GM19351 (cell line): ENCODE measurements around the gene INTS2.
"Not testable (repeated sequence)": the region's sequence is repeated elsewhere in the genome, so short reads cannot be mapped to it uniquely, and the experiment has no call there.

ENCODE experiments used
- ATAC-seq: cut with Tn5 transposase; IDR thresholded peaks from one replicate; pipeline ENCODE4 v1.9.1; 2021; ENCODE audit warnings: mild to moderate bottlenecking, moderate library complexity; ENCODE audit not compliant: unreplicated experiment

Gene INTS2

GRCh38 chr17:61894310-61894709 lies 33.5 kb downstream of the INTS2 start:
- not testable (repeated sequence) for ATAC-seq

GRCh38 chr17:61887733-61888132 lies 40.0 kb downstream of the INTS2 start:
- not testable (repeated sequence) for ATAC-seq

GRCh38 chr17:61885865-61886264 lies 41.9 kb downstream of the INTS2 start:
- not testable (repeated sequence) for ATAC-seq

- no peak for ATAC-seq
Observed at GRCh38 chr17:61884864-61885263, 42.9 kb downstream of the INTS2 start.

- no peak for ATAC-seq
Observed at GRCh38 chr17:61880589-61881102, 47.1 kb downstream of the INTS2 start.

GRCh38 chr17:61878984-61879612 lies 48.7 kb downstream of the INTS2 start:
- ATAC-seq = no peak

GRCh38 chr17:61878520-61878919 lies 49.3 kb downstream of the INTS2 start:
- no peak for ATAC-seq

GRCh38 chr17:61877837-61878236 lies 49.9 kb downstream of the INTS2 start:
- no peak for ATAC-seq

- no peak for ATAC-seq
Observed at GRCh38 chr17:61875804-61876203, 52.0 kb downstream of the INTS2 start.

- no peak for ATAC-seq
Observed at GRCh38 chr17:61875285-61875684, 52.5 kb downstream of the INTS2 start.

- no peak for ATAC-seq
Observed at GRCh38 chr17:61874075-61874474, 53.7 kb downstream of the INTS2 start.

- no peak for ATAC-seq
Observed at GRCh38 chr17:61872099-61872498, 55.7 kb downstream of the INTS2 start.

GRCh38 chr17:61869138-61869537 lies 58.6 kb downstream of the INTS2 start:
- ATAC-seq = no peak

- ATAC-seq = no peak
Observed at GRCh38 chr17:61868074-61868473, 59.7 kb downstream of the INTS2 start.

- no peak for ATAC-seq
Observed at GRCh38 chr17:61867033-61867432, 60.7 kb downstream of the INTS2 start.

GRCh38 chr17:61863801-61864126 lies 64.0 kb downstream of the INTS2 start:
- ATAC-seq = no peak

- ATAC-seq = peak; percentile 88
Observed at GRCh38 chr17:61862975-61863800, 64.6 kb downstream of the INTS2 start, which contains the start of gene BRIP1. BRIP1 (minus strand) TSS chr17:61863528; CDS start chr17:61861539, 1,989 bp downstream.

- no peak for ATAC-seq
Observed at GRCh38 chr17:61862105-61862574, 65.6 kb downstream of the INTS2 start.

GRCh38 chr17:61860397-61860796 lies 67.4 kb downstream of the INTS2 start:
- not testable (repeated sequence) for ATAC-seq

GRCh38 chr17:61856035-61856434 lies 71.7 kb downstream of the INTS2 start:
- ATAC-seq = no peak

GRCh38 chr17:61852857-61853256 lies 74.9 kb downstream of the INTS2 start:
- no peak for ATAC-seq

- ATAC-seq = no peak
Observed at GRCh38 chr17:61849674-61850073, 78.1 kb downstream of the INTS2 start.
